Right kidney (tissue), 1 donor: ENCODE data around the gene TRDMT1.

Source experiments
- DNase-seq: peaks from one replicate; pipeline ENCODE4 v3.0.0-alpha.2; 2016

TRDMT1 gene

GRCh38 chr10:17098012-17098411 lies 103.5 kb downstream of the TRDMT1 start:
- DNase-seq = no peak
